Transverse colon (tissue), 4 donors: ENCODE measurements around the gene SIK3.

Experiments used
- EP300 ChIP-seq: sonication (generic); formaldehyde crosslinking; IDR thresholded peaks from one replicate; pipeline ENCODE4 v1.6.1; 2017; ENCODE audit warnings: antibody characterized with exemption, low read depth
- POLR2A ChIP-seq: fragments of 450-650 bp; IDR thresholded peaks from one replicate; pipeline ENCODE4 v1.6.1; 2016; ENCODE audit warnings: antibody characterized with exemption, mild to moderate bottlenecking, moderate library complexity
- POLR2AphosphoS5 ChIP-seq, 3 donors: sonication (generic); formaldehyde crosslinking; IDR thresholded peaks; one replicate each; pipeline ENCODE4 v1.6.1; 2016; ENCODE audit warnings: antibody characterized with exemption in 3 of 3
- TF ChIP-seq, protein P1 (sequence below), 5 experiments: fragments of 200-600 bp in 3 of 5; fragments of 450-650 bp in 2 of 5; sonication (generic) in 3 of 5; IDR thresholded peaks; 1 replicate in 2 of 5; 2 replicates in 3 of 5; pipeline ENCODE4 v1.5.1; 2016 to 2017; ENCODE audit warnings: antibody characterized with exemption in 5 of 5, inconsistent platforms in 3 of 5, mild to moderate bottlenecking in 2 of 5, moderate library complexity in 1 of 5

DNA sequence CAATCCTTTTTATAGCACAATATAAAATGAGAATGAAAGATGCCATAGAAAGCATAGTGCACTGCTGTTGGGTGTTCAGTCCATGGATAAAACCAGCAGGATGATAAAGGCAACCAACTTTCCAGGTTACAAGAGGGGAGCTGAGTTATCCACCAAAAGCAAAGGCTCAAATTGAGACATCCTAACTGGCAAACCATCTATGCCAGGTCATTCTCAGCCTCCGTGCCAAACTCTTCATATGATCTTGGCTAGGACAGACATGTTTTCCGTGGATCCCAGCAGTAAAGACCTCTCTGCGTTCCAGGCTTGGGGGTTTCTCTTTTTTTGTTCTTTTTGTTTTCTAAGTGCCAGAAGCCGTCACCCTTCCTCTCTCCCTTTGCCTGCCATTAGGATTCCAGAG, 253.5 kb downstream of the SIK3 start:
- TF ChIP-seq, protein P1, sequence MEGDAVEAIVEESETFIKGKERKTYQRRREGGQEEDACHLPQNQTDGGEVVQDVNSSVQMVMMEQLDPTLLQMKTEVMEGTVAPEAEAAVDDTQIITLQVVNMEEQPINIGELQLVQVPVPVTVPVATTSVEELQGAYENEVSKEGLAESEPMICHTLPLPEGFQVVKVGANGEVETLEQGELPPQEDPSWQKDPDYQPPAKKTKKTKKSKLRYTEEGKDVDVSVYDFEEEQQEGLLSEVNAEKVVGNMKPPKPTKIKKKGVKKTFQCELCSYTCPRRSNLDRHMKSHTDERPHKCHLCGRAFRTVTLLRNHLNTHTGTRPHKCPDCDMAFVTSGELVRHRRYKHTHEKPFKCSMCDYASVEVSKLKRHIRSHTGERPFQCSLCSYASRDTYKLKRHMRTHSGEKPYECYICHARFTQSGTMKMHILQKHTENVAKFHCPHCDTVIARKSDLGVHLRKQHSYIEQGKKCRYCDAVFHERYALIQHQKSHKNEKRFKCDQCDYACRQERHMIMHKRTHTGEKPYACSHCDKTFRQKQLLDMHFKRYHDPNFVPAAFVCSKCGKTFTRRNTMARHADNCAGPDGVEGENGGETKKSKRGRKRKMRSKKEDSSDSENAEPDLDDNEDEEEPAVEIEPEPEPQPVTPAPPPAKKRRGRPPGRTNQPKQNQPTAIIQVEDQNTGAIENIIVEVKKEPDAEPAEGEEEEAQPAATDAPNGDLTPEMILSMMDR (IDR thresholded peaks at IDR 0.05): no peak
- TF ChIP-seq POLR2A (no peak), EP300 (no peak), POLR2AphosphoS5 (IDR thresholded peaks at IDR 0.05) (no peak)
